ENCODE measurements around the gene PTAFR.

DNA sequence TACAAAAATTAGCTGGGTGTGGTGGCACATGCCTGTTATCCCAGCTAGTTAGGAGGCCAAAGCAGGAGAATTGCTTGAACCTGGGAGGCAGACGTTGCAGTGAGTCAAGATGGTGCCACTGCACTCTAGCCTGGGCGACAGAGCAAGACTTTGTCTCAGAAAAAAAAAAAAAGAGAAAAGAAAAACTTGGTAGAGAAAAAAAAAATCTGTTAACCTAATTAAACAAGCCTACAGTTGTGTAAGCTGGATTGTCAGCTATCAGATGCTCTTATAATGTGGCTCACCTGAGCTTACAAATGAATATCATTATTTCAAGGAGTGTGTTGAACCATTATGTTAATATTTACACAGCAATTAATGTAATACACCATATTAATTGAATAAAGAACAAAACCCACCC lies 61.6 kb downstream of the PTAFR start:
- TF ChIP-seq, protein P1, sequence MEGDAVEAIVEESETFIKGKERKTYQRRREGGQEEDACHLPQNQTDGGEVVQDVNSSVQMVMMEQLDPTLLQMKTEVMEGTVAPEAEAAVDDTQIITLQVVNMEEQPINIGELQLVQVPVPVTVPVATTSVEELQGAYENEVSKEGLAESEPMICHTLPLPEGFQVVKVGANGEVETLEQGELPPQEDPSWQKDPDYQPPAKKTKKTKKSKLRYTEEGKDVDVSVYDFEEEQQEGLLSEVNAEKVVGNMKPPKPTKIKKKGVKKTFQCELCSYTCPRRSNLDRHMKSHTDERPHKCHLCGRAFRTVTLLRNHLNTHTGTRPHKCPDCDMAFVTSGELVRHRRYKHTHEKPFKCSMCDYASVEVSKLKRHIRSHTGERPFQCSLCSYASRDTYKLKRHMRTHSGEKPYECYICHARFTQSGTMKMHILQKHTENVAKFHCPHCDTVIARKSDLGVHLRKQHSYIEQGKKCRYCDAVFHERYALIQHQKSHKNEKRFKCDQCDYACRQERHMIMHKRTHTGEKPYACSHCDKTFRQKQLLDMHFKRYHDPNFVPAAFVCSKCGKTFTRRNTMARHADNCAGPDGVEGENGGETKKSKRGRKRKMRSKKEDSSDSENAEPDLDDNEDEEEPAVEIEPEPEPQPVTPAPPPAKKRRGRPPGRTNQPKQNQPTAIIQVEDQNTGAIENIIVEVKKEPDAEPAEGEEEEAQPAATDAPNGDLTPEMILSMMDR (optimal IDR thresholded peaks at IDR 0.05 in 1 of 3, IDR thresholded peaks at IDR 0.05 in 1 of 3, conservative IDR thresholded peaks at IDR 0.05 in 1 of 3; ENCODE audit: extremely low read depth in 1 of 3, insufficient read depth in 2 of 3, low read length in 3 of 3): no peak
- TF ChIP-seq EZH2 (IDR thresholded peaks at IDR 0.05; ENCODE audit: low read length): no peak

Data from keratinocyte (primary cell).